Panc1 (cell line): ENCODE results near the gene OXCT1.

Experiments
- POLR2AphosphoS5 ChIP-seq: IDR thresholded peaks from 2 replicates; pipeline ENCODE4 v1.6.1; 2012; ENCODE audit warnings: mild to moderate bottlenecking, low read depth, low read length, moderate library complexity
- SIN3A ChIP-seq: IDR thresholded peaks from 2 replicates; pipeline ENCODE4 v1.6.1; 2012; ENCODE audit warnings: low read depth, mild to moderate bottlenecking, low read length, moderate library complexity, borderline replicate concordance; ENCODE audit not compliant: insufficient read depth
- TCF7L2 ChIP-seq: IDR thresholded peaks from 2 replicates; pipeline ENCODE4 v1.6.1; 2011; ENCODE audit warnings: mild to moderate bottlenecking, low read depth, low read length, inconsistent platforms
- TF ChIP-seq, protein P1 (sequence below): fragments of 450-650 bp; IDR thresholded peaks from 2 replicates; pipeline ENCODE4 v1.5.1; 2017; ENCODE audit warnings: mild to moderate bottlenecking

DNA sequence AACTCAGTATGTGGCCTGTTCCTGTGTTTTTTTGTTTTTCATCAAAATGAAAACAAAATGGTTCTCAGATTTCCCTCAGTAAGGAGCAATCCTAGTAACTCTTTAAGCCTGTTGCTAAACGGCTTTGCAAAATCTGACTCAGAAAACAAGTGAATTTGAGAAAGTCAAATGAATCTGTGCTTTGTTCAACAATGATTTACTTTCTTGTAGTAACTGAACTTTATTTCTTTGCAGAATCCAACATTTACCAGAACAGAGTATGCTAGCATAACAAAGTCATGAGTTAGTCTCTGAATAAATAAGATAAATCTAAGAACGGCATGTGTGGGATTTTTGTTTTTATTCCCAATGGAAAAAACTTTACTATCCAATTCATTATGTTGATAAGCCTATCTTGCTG lies 93.8 kb downstream of the OXCT1 start:
- TF ChIP-seq, protein P1, sequence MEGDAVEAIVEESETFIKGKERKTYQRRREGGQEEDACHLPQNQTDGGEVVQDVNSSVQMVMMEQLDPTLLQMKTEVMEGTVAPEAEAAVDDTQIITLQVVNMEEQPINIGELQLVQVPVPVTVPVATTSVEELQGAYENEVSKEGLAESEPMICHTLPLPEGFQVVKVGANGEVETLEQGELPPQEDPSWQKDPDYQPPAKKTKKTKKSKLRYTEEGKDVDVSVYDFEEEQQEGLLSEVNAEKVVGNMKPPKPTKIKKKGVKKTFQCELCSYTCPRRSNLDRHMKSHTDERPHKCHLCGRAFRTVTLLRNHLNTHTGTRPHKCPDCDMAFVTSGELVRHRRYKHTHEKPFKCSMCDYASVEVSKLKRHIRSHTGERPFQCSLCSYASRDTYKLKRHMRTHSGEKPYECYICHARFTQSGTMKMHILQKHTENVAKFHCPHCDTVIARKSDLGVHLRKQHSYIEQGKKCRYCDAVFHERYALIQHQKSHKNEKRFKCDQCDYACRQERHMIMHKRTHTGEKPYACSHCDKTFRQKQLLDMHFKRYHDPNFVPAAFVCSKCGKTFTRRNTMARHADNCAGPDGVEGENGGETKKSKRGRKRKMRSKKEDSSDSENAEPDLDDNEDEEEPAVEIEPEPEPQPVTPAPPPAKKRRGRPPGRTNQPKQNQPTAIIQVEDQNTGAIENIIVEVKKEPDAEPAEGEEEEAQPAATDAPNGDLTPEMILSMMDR = no peak
- TF ChIP-seq POLR2AphosphoS5 = no peak
- no peak for TF ChIP-seq TCF7L2
- no peak for TF ChIP-seq SIN3A
